Nephron (organoid): Measurements from ENCODE around the gene NT5DC4.

ENCODE experiments used
- H3K27ac Mint-ChIP-seq, 3 experiments: 2 replicates each; pipeline ENCODE4 v1.8.0; 2020; ENCODE audit warnings: mixed read lengths in 3 of 3, mild to moderate bottlenecking in 2 of 3, moderate library complexity in 1 of 3
- H3K27me3 Mint-ChIP-seq: 2 replicates; pipeline ENCODE4 v1.8.0; 2021; ENCODE audit warnings: low read depth, mild to moderate bottlenecking, moderate library complexity, mixed read lengths
- H3K36me3 Mint-ChIP-seq: 2 replicates; pipeline ENCODE4 v1.8.0; 2020; ENCODE audit warnings: low read depth, mixed read lengths
- H3K4me1 Mint-ChIP-seq: 2 replicates; pipeline ENCODE4 v1.8.0; 2020; ENCODE audit warnings: mixed read lengths
- H3K4me3 Mint-ChIP-seq, 3 experiments: 2 replicates each; pipeline ENCODE4 v1.8.0; 2020; ENCODE audit warnings: mild to moderate bottlenecking in 3 of 3, mixed read lengths in 3 of 3, moderate library complexity in 2 of 3
- H3K9me3 Mint-ChIP-seq: 2 replicates; pipeline ENCODE4 v1.8.0; 2020; ENCODE audit warnings: mixed read lengths
- CTCF ChIP-seq, 3 experiments: fragments of 200-600 bp; sonication (generic); IDR thresholded peaks; one replicate each; pipeline ENCODE4 v1.5.0; 2021; ENCODE audit warnings: antibody characterized with exemption in 3 of 3; ENCODE audit not compliant: unreplicated experiment in 3 of 3

The NT5DC4 gene

GRCh38 chr2:112726487-112727190 lies 5.8 kb downstream of the NT5DC4 start:
- H3K36me3 Mint-ChIP-seq: no peaks in the 10 kb centered on the region
- H3K4me3 Mint-ChIP-seq: no peak overlapping the region
- H3K9me3 Mint-ChIP-seq: no peaks in the 10 kb centered on the region
- H3K27me3 Mint-ChIP-seq: peaks cover 17% of the 10 kb centered on the region
- TF ChIP-seq CTCF (IDR thresholded peaks at IDR 0.05; ENCODE audit: unreplicated experiment in 3 of 3): peak; percentile 96 to 98 (median 97)
- no peaks in the 10 kb centered on the region for H3K4me1 Mint-ChIP-seq
- peak overlapping the region in 2 of 3 experiments; percentile 30 to 37 for H3K27ac Mint-ChIP-seq

- peak overlapping the region in 1 of 3 experiments; percentile 30 for H3K27ac Mint-ChIP-seq
- peaks cover 17% of the 10 kb centered on the region for H3K27me3 Mint-ChIP-seq
- H3K36me3 Mint-ChIP-seq: no peaks in the 10 kb centered on the region
These were observed 6.6 kb downstream of the NT5DC4 start for GRCh38 chr2:112727276-112728028.

GRCh38 chr2:112728029-112728362 lies 7.2 kb downstream of the NT5DC4 start:
- Mint-ChIP-seq H3K27me3 (peaks cover 17% of the 10 kb centered on the region), H3K4me1 (no peaks in the 10 kb centered on the region), H3K36me3 (no peaks in the 10 kb centered on the region), H3K27ac (no peak overlapping the region), H3K9me3 (no peaks in the 10 kb centered on the region), H3K4me3 (no peak overlapping the region)
- no peak for TF ChIP-seq CTCF (IDR thresholded peaks at IDR 0.05; ENCODE audit: unreplicated experiment in 3 of 3)

More at GRCh38 chr2:112727276-112728028, 6.6 kb downstream of the NT5DC4 start:
- no peak for TF ChIP-seq CTCF (IDR thresholded peaks at IDR 0.05; ENCODE audit: unreplicated experiment in 3 of 3)
- H3K9me3 Mint-ChIP-seq: no peaks in the 10 kb centered on the region
- H3K4me1 Mint-ChIP-seq: no peaks in the 10 kb centered on the region
- H3K4me3 Mint-ChIP-seq: no peak overlapping the region

GRCh38 chr2:112728378-112729175 lies 7.8 kb downstream of the NT5DC4 start:
- Mint-ChIP-seq H3K9me3 (no peaks in the 10 kb centered on the region), H3K4me1 (no peaks in the 10 kb centered on the region), H3K27ac (no peak overlapping the region), H3K4me3 (no peak overlapping the region), H3K27me3 (peaks cover 17% of the 10 kb centered on the region), H3K36me3 (no peaks in the 10 kb centered on the region)
- TF ChIP-seq CTCF (IDR thresholded peaks at IDR 0.05; ENCODE audit: unreplicated experiment in 3 of 3): no peak

GRCh38 chr2:112730216-112730615 lies 9.4 kb downstream of the NT5DC4 start:
- H3K9me3 Mint-ChIP-seq: no peaks in the 10 kb centered on the region
- TF ChIP-seq CTCF (IDR thresholded peaks at IDR 0.05; ENCODE audit: unreplicated experiment in 3 of 3): no peak
- H3K4me3 Mint-ChIP-seq: no peak overlapping the region
- H3K4me1 Mint-ChIP-seq: no peaks in the 10 kb centered on the region
- peaks cover 17% of the 10 kb centered on the region for H3K27me3 Mint-ChIP-seq
- no peaks in the 10 kb centered on the region for H3K36me3 Mint-ChIP-seq
- no peak overlapping the region for H3K27ac Mint-ChIP-seq
